Loucy (cell line): ENCODE results near the gene PDCD10.

Experiments
- H2AFZ ChIP-seq: fragments of 200-600 bp; sonication (generic); 2 replicates; pipeline ENCODE4 v1.6.0; 2016; ENCODE audit warnings: antibody characterized with exemption, mild to moderate bottlenecking, low read length, moderate library complexity
- H3F3A ChIP-seq: fragments of 200-600 bp; 2 replicates; pipeline ENCODE4 v1.6.0; 2016; ENCODE audit warnings: antibody characterized with exemption, low read depth, mild to moderate bottlenecking
- H3K27me3 ChIP-seq: fragments of 200-600 bp; sonication (generic); 2 replicates; pipeline ENCODE4 v1.6.1; 2014; ENCODE audit warnings: low read length, mild to moderate bottlenecking; ENCODE audit not compliant: insufficient read depth, poor library complexity, severe bottlenecking
- H3K36me3 ChIP-seq: fragments of 200-600 bp; sonication (generic); 2 replicates; pipeline ENCODE4 v1.6.1; 2016; ENCODE audit warnings: low read length; ENCODE audit not compliant: insufficient read depth
- H3K4me1 ChIP-seq: fragments of 200-600 bp; sonication (generic); 2 replicates; pipeline ENCODE4 v1.5.1; 2014; ENCODE audit warnings: low read length, mild to moderate bottlenecking; ENCODE audit not compliant: insufficient read depth, poor library complexity, severe bottlenecking
- H3K4me2 ChIP-seq: fragments of 200-600 bp; sonication (generic); 2 replicates; pipeline ENCODE4 v1.6.0; 2014; ENCODE audit warnings: antibody characterized with exemption, low read length, low read depth, mild to moderate bottlenecking; ENCODE audit not compliant: poor library complexity, severe bottlenecking
- H3K4me3 ChIP-seq: fragments of 200-600 bp; sonication (generic); 2 replicates; pipeline ENCODE4 v1.5.1; 2014; ENCODE audit warnings: low read length, mild to moderate bottlenecking, mixed read lengths; ENCODE audit not compliant: poor library complexity, severe bottlenecking
- H3K79me2 ChIP-seq: fragments of 200-600 bp; sonication (generic); 2 replicates; pipeline ENCODE4 v1.6.1; 2014; ENCODE audit warnings: low read length; ENCODE audit not compliant: insufficient read depth
- H3K9ac ChIP-seq: fragments of 200-600 bp; sonication (generic); 2 replicates; pipeline ENCODE4 v1.6.0; 2014; ENCODE audit warnings: mild to moderate bottlenecking, low read depth, low read length, moderate library complexity; ENCODE audit not compliant: poor library complexity, severe bottlenecking
- H3K9me2 ChIP-seq: fragments of 200-600 bp; sonication (generic); replicated peaks from 2 replicates; pipeline ENCODE4 v1.6.1; 2016; ENCODE audit warnings: low read depth, low read length, mixed read lengths
- H3K9me3 ChIP-seq: fragments of 200-600 bp; sonication (generic); 2 replicates; pipeline ENCODE4 v1.6.1; 2014; ENCODE audit warnings: mild to moderate bottlenecking, antibody characterized with exemption, low read length, low read depth; ENCODE audit not compliant: insufficient read depth
- H4K20me1 ChIP-seq: fragments of 200-600 bp; sonication (generic); 2 replicates; pipeline ENCODE4 v1.6.0; 2014; ENCODE audit warnings: antibody characterized with exemption, low read length, mild to moderate bottlenecking; ENCODE audit not compliant: insufficient read depth, poor library complexity, severe bottlenecking
- CTCF ChIP-seq: fragments of 200-600 bp; sonication (generic); conservative IDR thresholded peaks from 2 replicates; pipeline ENCODE4 v1.5.1; 2014; ENCODE audit warnings: mild to moderate bottlenecking, antibody characterized with exemption, low read length
- EZH2phosphoT487 ChIP-seq: fragments of 200-600 bp; IDR thresholded peaks from 2 replicates; pipeline ENCODE4 v1.6.1; 2018; ENCODE audit warnings: antibody characterized with exemption, mild to moderate bottlenecking, moderate library complexity, borderline replicate concordance

The PDCD10 gene

GRCh38 chr3:167694121-167694520 lies 40.6 kb downstream of the PDCD10 start:
- TF ChIP-seq CTCF, result no peak
- Histone ChIP-seq H2AFZ (no peak overlapping the region), H3K27me3 (no peaks in the 10 kb centered on the region), H3K79me2 (no peaks in the 10 kb centered on the region; the same call in 1 of the 2 replicates), H3K4me3 (no peak overlapping the region), H4K20me1 (peaks cover 12% of the 10 kb centered on the region), H3K9me2 (no peaks in the 10 kb centered on the region), H3K36me3 (peaks cover 54% of the 10 kb centered on the region), H3F3A (peaks cover 9% of the 10 kb centered on the region), H3K4me2 (no peak overlapping the region), H3K4me1 (peaks cover 42% of the 10 kb centered on the region), H3K9ac (no peak overlapping the region), H3K9me3 (no peaks in the 10 kb centered on the region)

DNA sequence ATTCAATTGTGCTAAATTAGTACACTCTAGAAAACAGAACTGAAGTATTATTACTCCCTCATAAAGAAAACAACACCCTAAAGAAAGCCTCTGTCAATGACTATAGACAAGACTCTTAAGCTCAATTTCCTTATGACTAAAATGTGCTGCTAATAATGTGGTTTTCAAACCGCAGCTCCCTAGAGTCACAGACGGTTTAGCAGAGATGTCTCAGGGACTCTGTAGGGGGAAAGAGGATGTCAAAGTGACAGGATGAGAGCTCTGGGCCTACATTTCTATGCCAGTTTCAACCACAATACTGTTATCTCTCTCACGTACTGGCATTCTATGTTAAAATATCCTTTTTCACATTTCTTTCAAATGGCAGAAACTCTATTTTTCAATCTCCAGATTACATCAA lies 43.3 kb downstream of the PDCD10 start:
- H2AFZ ChIP-seq, result no peak overlapping the region
- peaks cover 55% of the 10 kb centered on the region for H3K36me3 ChIP-seq
- peak overlapping the region; percentile 50 for H3K4me2 ChIP-seq
- H3K9me2 ChIP-seq, result no peaks in the 10 kb centered on the region
- peaks cover 37% of the 10 kb centered on the region for H3K4me1 ChIP-seq
- peaks cover 12% of the 10 kb centered on the region for H4K20me1 ChIP-seq
- H3K4me3 ChIP-seq, result peak overlapping the region; percentile 27
- H3K9ac ChIP-seq, result no peak overlapping the region
- no peaks in the 10 kb centered on the region for H3K9me3 ChIP-seq
- H3F3A ChIP-seq, result peaks cover 9% of the 10 kb centered on the region
- H3K79me2 ChIP-seq, result no peaks in the 10 kb centered on the region
- TF ChIP-seq EZH2phosphoT487, result 0 out of 2 replicates have a peak, but pooled peaks have one; percentile 14
- no peak for TF ChIP-seq CTCF
- H3K27me3 ChIP-seq, result no peaks in the 10 kb centered on the region

DNA sequence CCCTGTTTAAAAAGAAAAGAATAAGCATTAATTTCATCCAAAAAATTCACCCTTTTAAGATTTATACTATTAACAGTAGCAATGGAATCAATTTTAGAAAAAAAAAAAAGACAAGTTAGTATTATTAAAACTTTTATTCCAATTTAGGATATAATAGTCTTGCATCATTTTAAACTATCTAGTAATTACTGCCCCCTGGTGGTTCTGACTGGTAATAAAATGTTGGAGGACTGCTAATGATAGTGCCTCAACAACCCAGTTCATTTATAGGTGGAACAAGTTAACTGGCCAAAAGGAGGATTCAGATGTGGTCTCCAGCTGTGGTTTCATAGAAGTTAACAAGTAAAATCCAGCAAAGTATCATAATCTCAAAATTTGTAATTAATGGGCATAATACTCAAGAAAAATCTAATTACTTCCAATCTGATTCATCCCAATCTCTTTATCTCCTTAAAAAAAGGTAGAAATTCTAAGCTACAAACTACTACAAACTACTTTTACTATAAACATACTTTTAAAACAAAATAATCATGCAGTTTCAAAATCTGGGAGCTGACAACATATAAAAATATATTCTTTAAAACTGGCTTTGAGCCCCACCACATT lies 50.2 kb downstream of the PDCD10 start:
- Histone ChIP-seq H3K9ac (no peak overlapping the region), H3K9me3 (no peaks in the 10 kb centered on the region), H2AFZ (no peak overlapping the region), H3K36me3 (peaks cover 55% of the 10 kb centered on the region), H3K4me1 (peaks cover 3% of the 10 kb centered on the region), H3K27me3 (no peaks in the 10 kb centered on the region), H3K79me2 (no peaks in the 10 kb centered on the region), H4K20me1 (no peaks in the 10 kb centered on the region), H3K9me2 (no peaks in the 10 kb centered on the region), H3K4me3 (no peak overlapping the region), H3K4me2 (no peak overlapping the region), H3F3A (no peaks in the 10 kb centered on the region)
- TF ChIP-seq CTCF (peak; percentile 80), EZH2phosphoT487 (no peak)
